HFFc6 (cell line): ENCODE results near the gene A1BG. TPM values are rescaled to one million over a fixed set of nuclear protein-coding genes. Genes with fewer than 3 reads are reported as not detected.
"Not testable (repeated sequence)": the region's sequence is repeated elsewhere in the genome, so short reads cannot be mapped to it uniquely, and the experiment has no call there.

Experiments
- DNase-seq: peaks from one replicate; pipeline ENCODE4 v3.0.0-alpha.2; 2018
- H3K27ac Mint-ChIP-seq: 2 replicates; pipeline ENCODE4 v1.8.0; 2020; ENCODE audit warnings: mild to moderate bottlenecking, mixed read lengths
- H3K27me3 Mint-ChIP-seq: 2 replicates; pipeline ENCODE4 v1.8.0; 2021; ENCODE audit warnings: mild to moderate bottlenecking, moderate library complexity, mixed read lengths; ENCODE audit not compliant: insufficient read depth
- H3K36me3 Mint-ChIP-seq: 2 replicates; pipeline ENCODE4 v1.8.0; 2021; ENCODE audit warnings: low read depth, mixed read lengths
- H3K4me1 Mint-ChIP-seq: 2 replicates; pipeline ENCODE4 v1.8.0; 2020; ENCODE audit warnings: low read depth, mixed read lengths
- H3K4me3 Mint-ChIP-seq: 2 replicates; pipeline ENCODE4 v1.8.0; 2020; ENCODE audit warnings: mild to moderate bottlenecking, moderate library complexity, mixed read lengths
- H3K9me3 Mint-ChIP-seq: 2 replicates; pipeline ENCODE4 v1.8.0; 2020; ENCODE audit warnings: mild to moderate bottlenecking, mixed read lengths
- CTCF ChIP-seq: fragments of 200-600 bp; sonication (generic); IDR thresholded peaks from 2 replicates; pipeline ENCODE4 v1.5.0; 2021; ENCODE audit warnings: antibody characterized with exemption, mild to moderate bottlenecking
- total RNA-seq, 6 experiments: library from RNA; stranded (reverse); fragmentation: NEBNext Ultra II Directional; extraction: Animal tissue kit (Norgen Biotek cat#: 25700); gene quantifications; 2 replicates in 1 of 6; 3 replicates in 5 of 6; pipeline ENCODE4 v1.2.3, GENCODE V29; 2021

A1BG gene
- total RNA-seq, 6 experiments from 2014 or later: 21.2 to 36.9 (median 25.4) TPM

GRCh38 chr19:58351990-58352755, 1.1 kb downstream of the A1BG start:
- Mint-ChIP-seq H3K4me3 (no peak overlapping the region), H3K36me3 (peaks cover 8% of the 10 kb centered on the region; the same call in 1 of the 2 replicates), H3K27me3 (peaks cover 4% of the 10 kb centered on the region; the same call in 1 of the 2 replicates), H3K4me1 (peaks cover 12% of the 10 kb centered on the region; the same call in 1 of the 2 replicates), H3K27ac (no peak overlapping the region), H3K9me3 (peaks cover 4% of the 10 kb centered on the region; the same call in 1 of the 2 replicates)
- no peak for TF ChIP-seq CTCF
- DNase-seq: no peak

GRCh38 chr19:58351558-58351878, 1.8 kb downstream of the A1BG start:
- Mint-ChIP-seq H3K9me3 (peaks cover 4% of the 10 kb centered on the region; the same call in 1 of the 2 replicates), H3K27ac (no peak overlapping the region), H3K27me3 (peaks cover 4% of the 10 kb centered on the region; the same call in 1 of the 2 replicates), H3K36me3 (peaks cover 8% of the 10 kb centered on the region; the same call in 1 of the 2 replicates), H3K4me3 (no peak overlapping the region), H3K4me1 (peaks cover 12% of the 10 kb centered on the region; the same call in 1 of the 2 replicates)
- DNase-seq: no peak
- no peak for TF ChIP-seq CTCF

GRCh38 chr19:58350871-58351557, 2.3 kb downstream of the A1BG start:
- peaks cover 13% of the 10 kb centered on the region for H3K4me1 Mint-ChIP-seq
- peaks cover 9% of the 10 kb centered on the region; the same call in 1 of the 2 replicates for H3K36me3 Mint-ChIP-seq
- no peak overlapping the region for H3K4me3 Mint-ChIP-seq
- DNase-seq: no peak
- H3K27me3 Mint-ChIP-seq: peaks cover 6% of the 10 kb centered on the region; the same call in 1 of the 2 replicates
- no peak overlapping the region for H3K27ac Mint-ChIP-seq
- no peak for TF ChIP-seq CTCF
- H3K9me3 Mint-ChIP-seq: peaks cover 4% of the 10 kb centered on the region; the same call in 1 of the 2 replicates

GRCh38 chr19:58350001-58350861, 3.1 kb downstream of the A1BG start:
- Mint-ChIP-seq H3K27me3 (peaks cover 9% of the 10 kb centered on the region), H3K36me3 (peaks cover 16% of the 10 kb centered on the region; the same call in 1 of the 2 replicates), H3K4me1 (peaks cover 21% of the 10 kb centered on the region), H3K27ac (no peak overlapping the region), H3K9me3 (peaks cover 4% of the 10 kb centered on the region; the same call in 1 of the 2 replicates), H3K4me3 (no peak overlapping the region)
- TF ChIP-seq CTCF: no peak
- no peak for DNase-seq

GRCh38 chr19:58349590-58349989, 3.7 kb downstream of the A1BG start:
- no peak for DNase-seq
- peaks cover 9% of the 10 kb centered on the region for H3K27me3 Mint-ChIP-seq
- H3K4me3 Mint-ChIP-seq: no peak overlapping the region
- H3K27ac Mint-ChIP-seq: no peak overlapping the region
- H3K4me1 Mint-ChIP-seq: peaks cover 21% of the 10 kb centered on the region
- H3K36me3 Mint-ChIP-seq: peaks cover 16% of the 10 kb centered on the region; the same call in 1 of the 2 replicates
- peaks cover 4% of the 10 kb centered on the region; the same call in 1 of the 2 replicates for H3K9me3 Mint-ChIP-seq
- no peak for TF ChIP-seq CTCF

- Mint-ChIP-seq H3K27ac (peak overlapping the region; percentile 71), H3K4me3 (peak overlapping the region; percentile 98), H3K36me3 (peaks cover 16% of the 10 kb centered on the region; the same call in 1 of the 2 replicates), H3K4me1 (peaks cover 21% of the 10 kb centered on the region)
- H3K9me3 Mint-ChIP-seq, H3K27me3 Mint-ChIP-seq, DNase-seq: not testable (repeated sequence)
These were observed 5.2 kb downstream of the A1BG start for GRCh38 chr19:58348080-58348479.
